Small intestine (tissue), 7 donors: ENCODE measurements around the gene TSTD1. TPM values are rescaled to one million over a fixed set of nuclear protein-coding genes. Genes with fewer than 3 reads are reported as not detected.

ENCODE experiments used
- DNase-seq, 2 donors: peaks; one replicate each; pipeline versions ENCODE4 v3.0.0 to v3.0.0-alpha.2; 2013
- FAIRE-seq: peaks from 2 replicates; lab custom pipeline; 2012; peaks lifted over from hg19 to GRCh38; lab: Jason Lieb, UNC
- H3K27ac ChIP-seq, 3 donors: one replicate each; pipeline ENCODE4 v1.5.1; 2013; ENCODE audit warnings: low read length in 2 of 3, mild to moderate bottlenecking in 2 of 3, control low read depth in 1 of 3, inconsistent platforms in 1 of 3, low read depth in 1 of 3, moderate library complexity in 1 of 3
- H3K27me3 ChIP-seq, 3 donors: one replicate each; pipeline ENCODE4 v1.6.1; 2013; ENCODE audit warnings: low read length in 3 of 3, inconsistent platforms in 1 of 3; ENCODE audit not compliant: control insufficient read depth in 3 of 3, insufficient read depth in 3 of 3
- H3K36me3 ChIP-seq, 3 donors: one replicate each; pipeline ENCODE4 v1.6.1; 2013; ENCODE audit warnings: low read length in 3 of 3, inconsistent platforms in 1 of 3, low read depth in 1 of 3, mild to moderate bottlenecking in 1 of 3, moderate library complexity in 1 of 3; ENCODE audit not compliant: control insufficient read depth in 3 of 3, insufficient read depth in 2 of 3
- H3K4me1 ChIP-seq, 3 donors: one replicate each; pipeline ENCODE4 v1.6.1; 2013; ENCODE audit warnings: low read length in 2 of 3, inconsistent platforms in 1 of 3, low read depth in 1 of 3, mild to moderate bottlenecking in 1 of 3, moderate library complexity in 1 of 3; ENCODE audit not compliant: control insufficient read depth in 3 of 3, insufficient read depth in 2 of 3
- H3K4me3 ChIP-seq, 3 donors: one replicate each; pipeline ENCODE4 v1.5.1; 2013; ENCODE audit warnings: low read length in 3 of 3, control low read depth in 1 of 3, inconsistent platforms in 1 of 3, low read depth in 1 of 3, mild to moderate bottlenecking in 1 of 3, moderate library complexity in 1 of 3
- H3K9me3 ChIP-seq, 2 donors: one replicate each; pipeline ENCODE4 v1.6.1; 2013; ENCODE audit warnings: low read depth in 1 of 2, low read length in 1 of 2; ENCODE audit not compliant: control insufficient read depth in 2 of 2, insufficient read depth in 1 of 2
- WGBS, 3 donors: extraction: QIAGEN DNeasy Blood & Tissue Kit; methylation state at CpG; one replicate each; pipeline ENCODE4 v1.1.7; 2013; 5-methylcytosine and 5-hydroxymethylcytosine counted together
- polyA plus RNA-seq, 4 donors: library from polyadenylated mRNA; stranded (reverse) in 3 of 4; unstranded in 1 of 4; fragments of 200-250 nt in 3 of 4; fragments of 120-200 nt in 1 of 4; gene quantifications; one replicate each; pipeline versions ENCODE4 v1.2.1 to v1.2.3, GENCODE V29; 2013
- donor health status: healthy with polysubstance abuse.
- donor health status: control.
- donor health status: control.
- donor health status: Bipolar disorder and iron deficiency.
- donor health status: healthy.

The TSTD1 gene
- polyA plus RNA-seq, 4 donors, result 65.8 to 185 (median 97.8) TPM

DNA sequence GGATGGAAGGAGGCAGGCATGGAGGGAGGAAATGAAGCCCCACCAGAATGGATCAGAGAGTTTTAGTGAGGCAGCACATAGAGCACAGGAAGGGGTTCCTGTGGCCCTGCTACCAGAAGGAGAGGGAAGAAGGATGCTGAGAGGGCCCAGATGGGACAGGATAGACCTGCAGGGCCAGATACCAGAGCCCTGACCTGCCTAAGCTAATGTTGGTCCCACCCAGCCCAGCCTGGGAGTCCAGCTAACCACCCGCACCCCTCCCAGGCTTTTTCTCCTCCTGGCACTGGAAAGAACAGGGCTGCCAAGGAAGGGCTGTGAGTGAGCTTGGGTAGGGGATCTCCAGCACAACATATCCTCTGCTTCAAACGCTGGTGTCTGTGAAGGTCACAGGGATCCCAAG is 43.7 kb upstream of the TSTD1 start:
- Histone ChIP-seq H3K4me1 (peaks cover 0 to 26% (median 6%) of the 10 kb centered on the region in 3 donors), H3K4me3 (no peak overlapping the region), H3K27ac (peak overlapping the region in 1 of 3 donors; percentile 56), H3K36me3 (peaks cover 0 to under 1% (median 0%) of the 10 kb centered on the region in 3 donors), H3K27me3 (peaks cover 0 to 8% (median 0%) of the 10 kb centered on the region in 3 donors), H3K9me3 (no peaks in the 10 kb centered on the region)
- DNase-seq (no peak), FAIRE-seq (no peak)
- WGBS, 3 donors, result 81 to 90% (median 86%) methylated on average over 2 of the region's 2 CpGs

DNA sequence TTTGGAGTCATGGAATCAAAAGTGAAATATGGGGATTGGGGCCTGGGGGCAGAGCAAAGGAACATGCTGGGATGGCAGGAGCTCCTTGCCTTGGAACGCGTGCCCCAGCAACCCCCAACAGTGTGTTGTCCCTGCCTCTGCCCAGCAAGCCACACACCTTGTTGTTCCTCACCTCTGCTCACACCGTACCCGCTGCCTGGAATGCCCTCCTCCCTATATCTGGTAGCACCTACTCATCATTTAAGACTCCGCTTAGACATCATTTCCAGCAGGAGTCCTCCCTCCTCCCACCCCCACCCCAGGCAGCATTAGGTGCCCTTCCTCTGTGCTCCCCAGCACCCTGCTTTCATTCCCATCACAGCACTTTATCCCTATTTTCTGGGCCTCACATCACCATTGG is 42.8 kb upstream of the TSTD1 start:
- Histone ChIP-seq H3K4me3 (no peak overlapping the region), H3K9me3 (no peaks in the 10 kb centered on the region), H3K27ac (no peak overlapping the region), H3K4me1 (peaks cover 0 to 26% (median 6%) of the 10 kb centered on the region in 3 donors), H3K36me3 (peaks cover 0 to 3% (median 0%) of the 10 kb centered on the region in 3 donors), H3K27me3 (peaks cover 0 to 8% (median 0%) of the 10 kb centered on the region in 3 donors)
- FAIRE-seq, result no peak
- WGBS, 3 donors, result 74 to 78% (median 77%) methylated on average over 5 of the region's 5 CpGs
- DNase-seq, result no peak

DNA sequence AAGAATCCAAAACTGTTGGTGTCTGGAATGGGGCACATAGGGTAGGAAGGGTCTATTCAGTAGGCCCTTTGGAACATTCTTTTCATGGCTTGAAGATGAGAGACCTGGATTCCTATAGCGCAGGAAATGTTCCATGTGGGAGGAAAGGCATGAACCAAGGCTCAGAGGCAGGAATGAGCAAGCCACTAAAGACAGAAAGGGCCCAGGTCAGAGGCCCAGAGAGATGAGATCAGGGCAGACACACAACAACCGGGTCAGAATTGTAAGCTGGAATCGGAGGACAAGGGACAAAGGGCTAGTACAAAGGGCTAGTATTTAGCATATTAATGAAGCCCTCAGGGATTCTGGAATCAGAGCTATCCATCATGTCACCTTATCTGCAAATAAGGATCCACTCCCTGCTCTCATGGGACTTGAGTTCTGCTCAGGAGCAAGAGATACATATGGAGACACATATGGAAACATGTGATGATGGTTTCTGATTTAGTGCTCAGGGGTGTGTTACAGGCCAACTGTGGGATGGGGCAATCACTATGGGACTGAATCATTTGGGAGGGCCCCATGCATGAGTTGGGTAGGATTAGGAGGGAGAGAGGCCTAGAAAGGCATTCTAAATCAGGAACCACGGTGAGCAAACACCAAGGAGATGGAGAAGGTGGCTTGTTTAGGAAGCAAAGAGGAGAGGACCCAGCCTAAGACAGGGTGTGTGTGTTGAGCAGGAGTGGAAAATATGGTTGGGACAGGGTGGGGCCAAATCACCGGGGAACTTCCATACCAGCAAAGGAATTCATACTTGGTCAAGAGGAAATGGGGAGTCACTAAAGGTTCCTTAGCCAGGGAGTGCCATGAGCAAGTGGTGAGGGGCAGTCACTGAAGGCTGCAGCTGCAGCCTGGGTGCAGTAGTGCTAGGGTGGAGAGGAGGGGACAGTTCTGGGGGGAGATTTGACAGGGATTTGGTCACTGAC is 42.0 kb upstream of the TSTD1 start:
- no peak for FAIRE-seq
- Histone ChIP-seq H3K27me3 (peaks cover 0 to 8% (median 0%) of the 10 kb centered on the region in 3 donors), H3K9me3 (no peaks in the 10 kb centered on the region), H3K36me3 (peaks cover 0 to 6% (median 0%) of the 10 kb centered on the region in 3 donors), H3K4me3 (no peak overlapping the region), H3K4me1 (peaks cover 0 to 22% (median 6%) of the 10 kb centered on the region in 3 donors), H3K27ac (no peak overlapping the region)
- DNase-seq, result peak in 1 of 2 donors; percentile 32
- 59 to 77% (median 72%) methylated on average over 5 of the region's 5 CpGs for WGBS, 3 donors

DNA sequence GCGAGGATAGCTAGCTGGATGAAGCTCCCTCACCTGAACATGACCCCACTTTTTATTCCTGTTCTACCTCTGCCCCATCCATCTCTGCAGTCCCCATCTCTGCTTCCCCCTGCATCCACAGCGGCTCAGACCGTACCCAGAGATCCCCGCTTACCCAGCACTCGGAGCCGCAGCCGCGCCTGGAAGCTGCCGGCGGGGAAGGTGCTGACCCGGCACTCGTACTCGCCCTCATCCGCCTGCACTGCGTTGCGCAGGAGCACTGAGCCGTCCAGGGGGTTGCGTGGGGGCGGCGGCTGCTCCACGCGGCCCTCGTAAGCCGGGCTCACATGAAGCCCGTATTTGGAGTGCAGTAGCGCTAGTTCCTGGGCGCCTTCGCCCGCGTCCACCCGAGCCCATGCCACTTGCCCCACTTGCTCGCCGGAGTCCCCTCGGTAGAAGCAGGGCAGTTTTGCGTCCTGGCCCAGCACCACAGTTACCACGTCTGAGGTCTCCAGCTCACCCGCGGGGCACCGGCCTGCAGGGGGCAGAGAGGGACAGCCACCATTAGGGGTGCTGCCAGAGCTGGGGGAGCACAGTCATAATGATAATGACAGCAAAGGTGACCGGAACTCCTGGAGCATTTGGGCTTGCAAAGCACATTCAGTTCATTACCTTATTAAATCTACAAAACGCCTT is 40.8 kb upstream of the TSTD1 start:
- Histone ChIP-seq H3K4me1 (peaks cover 0 to 18% (median 6%) of the 10 kb centered on the region in 3 donors), H3K36me3 (peaks cover 0 to 6% (median 0%) of the 10 kb centered on the region in 3 donors), H3K4me3 (no peak overlapping the region), H3K9me3 (no peaks in the 10 kb centered on the region), H3K27me3 (peaks cover 0 to 8% (median 0%) of the 10 kb centered on the region in 3 donors), H3K27ac (no peak overlapping the region)
- DNase-seq, result no peak
- FAIRE-seq, result no peak
- 71 to 94% (median 87%) methylated on average over 38 to 41 of the region's 41 CpGs for WGBS, 3 donors

DNA sequence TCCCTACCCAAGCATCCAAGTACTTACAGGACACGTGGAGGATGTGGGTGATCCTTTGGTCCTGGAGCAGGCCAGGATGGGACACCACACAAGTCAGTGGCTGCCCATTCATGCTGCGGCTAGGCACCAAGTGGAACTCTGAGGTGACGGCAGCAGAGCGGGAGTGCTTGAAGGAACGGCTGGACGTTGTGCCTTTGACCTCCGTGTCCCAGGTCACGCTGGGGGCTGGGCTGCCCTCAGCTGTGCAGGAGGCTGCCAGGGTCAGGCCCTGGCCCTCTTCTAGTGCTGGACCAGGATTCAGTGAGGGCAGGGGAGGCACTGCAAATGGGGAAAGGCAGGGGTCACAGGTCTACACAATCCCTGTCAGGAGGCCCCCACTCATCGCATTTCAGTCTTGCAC is 38.7 kb upstream of the TSTD1 start:
- H3K27ac ChIP-seq, result no peak overlapping the region

DNA sequence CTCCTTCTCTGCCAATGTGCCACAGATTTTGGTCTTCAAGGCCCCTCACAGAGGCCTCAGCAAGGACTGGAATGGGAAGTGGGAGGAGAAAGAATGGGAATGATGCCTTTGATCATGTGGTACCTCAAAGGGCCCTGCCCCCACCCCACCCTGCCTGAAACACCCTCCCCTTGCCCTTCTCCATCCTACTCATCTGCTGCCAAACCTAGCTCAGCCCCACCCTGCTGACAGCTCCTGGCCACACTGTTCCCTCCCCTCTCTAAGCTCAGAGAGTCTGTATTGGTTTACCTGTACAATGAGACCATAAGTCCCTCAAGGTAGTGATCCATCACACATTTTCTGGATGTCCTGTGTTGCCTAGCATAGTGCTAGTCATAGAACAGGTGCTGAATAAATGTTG is 37.6 kb upstream of the TSTD1 start:
- no peaks in the 10 kb centered on the region for H3K9me3 ChIP-seq
- no peak for DNase-seq
- FAIRE-seq, result no peak
- H3K36me3 ChIP-seq, result peaks cover 0 to 6% (median 0%) of the 10 kb centered on the region in 3 donors
- no peak overlapping the region for H3K27ac ChIP-seq
- no peak overlapping the region for H3K4me3 ChIP-seq
- peaks cover 0 to 2% (median 0%) of the 10 kb centered on the region in 3 donors for H3K4me1 ChIP-seq
- H3K27me3 ChIP-seq, result peaks cover 0 to 8% (median 0%) of the 10 kb centered on the region in 3 donors

More for the DNA sequence above, 38.7 kb upstream of the TSTD1 start:
- 80 to 96% (median 91%) methylated on average over 9 of the region's 9 CpGs for WGBS, 3 donors
- FAIRE-seq (no peak), DNase-seq (no peak)
- Histone ChIP-seq H3K9me3 (no peaks in the 10 kb centered on the region), H3K36me3 (peaks cover 0 to 6% (median 0%) of the 10 kb centered on the region in 3 donors), H3K4me3 (no peak overlapping the region), H3K27me3 (peaks cover 0 to 8% (median 0%) of the 10 kb centered on the region in 3 donors), H3K4me1 (peaks cover 0 to 2% (median 0%) of the 10 kb centered on the region in 3 donors)

DNA sequence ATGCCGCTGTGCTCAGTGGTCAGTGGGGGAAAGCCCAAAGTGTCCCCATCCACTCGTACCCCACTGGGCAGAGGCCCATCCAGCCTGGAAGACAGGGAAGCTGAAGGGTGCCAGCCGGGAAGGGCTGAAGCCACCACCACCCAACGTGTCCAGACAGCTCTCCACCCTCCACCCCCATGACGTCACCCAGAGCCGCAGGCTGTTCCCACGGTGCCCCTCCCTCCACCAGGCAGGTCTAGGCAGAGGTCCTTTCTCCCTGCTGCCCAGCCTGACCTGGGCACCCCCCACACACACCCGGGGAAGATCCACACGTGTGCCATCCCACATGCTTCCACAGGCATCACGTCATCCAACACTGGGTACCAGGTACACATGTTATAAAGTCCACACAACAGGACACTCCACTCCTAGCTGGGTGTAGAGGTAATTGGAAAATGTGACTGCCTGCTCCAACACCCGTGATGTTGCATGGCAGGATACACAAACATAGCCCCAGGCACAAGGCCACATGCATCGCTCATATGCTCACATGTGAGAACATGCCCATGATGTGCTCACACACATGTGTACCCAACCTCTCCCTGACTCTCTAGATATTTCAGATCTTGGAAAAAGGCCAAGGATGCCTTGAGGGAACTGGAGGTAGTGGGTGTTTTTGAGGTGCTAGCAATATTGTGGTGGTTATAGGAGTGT is 36.1 kb upstream of the TSTD1 start:
- DNase-seq (no peak), FAIRE-seq (no peak)
- H3K9me3 ChIP-seq, result peaks cover 0 to 4% of the 10 kb centered on the region in 2 donors
- no peak overlapping the region for H3K27ac ChIP-seq
- peaks cover 0 to 8% (median 0%) of the 10 kb centered on the region in 3 donors for H3K27me3 ChIP-seq
- no peaks in the 10 kb centered on the region for H3K4me1 ChIP-seq
- H3K36me3 ChIP-seq, result peaks cover 0 to 6% (median 0%) of the 10 kb centered on the region in 3 donors
- WGBS, 3 donors, result 83 to 92% (median 85%) methylated on average over 12 of the region's 12 CpGs
- no peak overlapping the region for H3K4me3 ChIP-seq
